Measurements from ENCODE around the gene PNPLA4. TPM values are rescaled to one million over a fixed set of nuclear protein-coding genes. Genes with fewer than 3 reads are reported as not detected.

Gene PNPLA4
- total and polyA plus RNA-seq, 2 of the 4 experiments (the other 2 are of a cell fraction) = 14.3 to 15.7 TPM

DNA sequence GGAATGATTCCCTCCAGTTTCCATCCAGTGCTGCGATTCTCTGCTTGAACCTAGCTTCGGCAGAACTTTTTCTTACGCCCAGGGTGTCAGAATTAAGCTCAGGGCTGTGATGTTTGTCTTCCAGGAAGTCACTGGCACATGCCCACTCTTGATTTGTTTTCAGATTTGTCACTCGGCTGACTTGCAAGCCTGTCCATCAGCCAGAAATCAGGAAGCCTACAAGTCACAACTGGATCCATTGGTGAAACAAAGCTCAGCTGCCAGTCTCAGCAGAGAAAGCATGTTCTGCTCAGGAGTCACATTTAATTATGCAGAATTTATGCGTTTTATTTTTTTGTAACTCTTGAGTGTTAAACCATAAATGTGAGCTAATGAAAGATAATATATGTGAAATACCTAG lies 38.2 kb upstream of the PNPLA4 start:
- Histone ChIP-seq H3K4me3 (ENCODE audit: insufficient read depth, low read depth, low read length) (no peak overlapping the region), H3K27ac (ENCODE audit: insufficient read depth, low read length) (no peak overlapping the region), H2AK5ac (ENCODE audit: low read depth, low read length) (no peak overlapping the region), H3K14ac (replicated peaks; ENCODE audit: low read depth, low read length) (no peak overlapping the region), H3K4me2 (ENCODE audit: low read depth, low read length) (no peak overlapping the region), H3K27me3 (ENCODE audit: control insufficient read depth, insufficient read depth, low read length) (no peaks in the 10 kb centered on the region), H2BK20ac (ENCODE audit: low read depth, low read length) (no peak overlapping the region), H3K23ac (ENCODE audit: low read depth, low read length) (no peak overlapping the region), H3K9ac (ENCODE audit: low read depth, low read length) (no peak overlapping the region), H4K8ac (ENCODE audit: low read depth in 2 of 2, low read length in 2 of 2) (no peak overlapping the region), H4K91ac (ENCODE audit: insufficient read depth, low read depth, low read length) (no peak overlapping the region), H2AFZ (replicated peaks; ENCODE audit: low read length, poor library complexity) (no peak overlapping the region), H2AK9ac (replicated peaks; ENCODE audit: low read depth, low read length, poor library complexity) (no peak overlapping the region), H2BK120ac (ENCODE audit: low read depth, low read length) (no peak overlapping the region), H3K9me3 (ENCODE audit: control insufficient read depth, insufficient read depth, low read length) (0 out of 2 replicates have a peak, but pooled peaks cover 3% of the 10 kb centered on the region), H3K79me1 (ENCODE audit: low read depth in 1 of 2, low read length in 2 of 2) (no peaks in the 10 kb centered on the region), H3K4me1 (ENCODE audit: control insufficient read depth, insufficient read depth, low read length) (no peaks in the 10 kb centered on the region), H3K9me1 (ENCODE audit: insufficient read depth, low read length) (no peaks in the 10 kb centered on the region), H3K18ac (ENCODE audit: low read depth, low read length) (no peak overlapping the region), H3K36me3 (ENCODE audit: control insufficient read depth, insufficient read depth, low read length) (no peaks in the 10 kb centered on the region), H4K20me1 (ENCODE audit: insufficient read depth, low read length) (no peaks in the 10 kb centered on the region), H3K4ac (ENCODE audit: low read depth, low read length) (no peak overlapping the region), H4K5ac (ENCODE audit: low read depth, low read length) (no peak overlapping the region), H2BK5ac (ENCODE audit: low read depth, low read length, poor library complexity, severe bottlenecking) (no peak overlapping the region), H3K56ac (ENCODE audit: extremely low read depth, insufficient read depth, low read length) (no peak overlapping the region; the same call in 1 of the 2 replicates), H2BK15ac (ENCODE audit: low read depth, low read length) (no peak overlapping the region)
- no TSS peak for BruUV-seq (replicated peaks)
- TF ChIP-seq FOS (IDR thresholded peaks at IDR 0.05; ENCODE audit: low read depth, low read length) = no peak
- no peak for TF ChIP-seq RFX5 (IDR thresholded peaks at IDR 0.05; ENCODE audit: low read depth, low read length)
- no peak for TF ChIP-seq CTCF (conservative IDR thresholded peaks at IDR 0.05; ENCODE audit: low read depth, low read length)
- TF ChIP-seq RCOR1 (IDR thresholded peaks at IDR 0.05; ENCODE audit: insufficient replicate concordance, low read length) = no peak
- TF ChIP-seq MAZ (IDR thresholded peaks at IDR 0.05; ENCODE audit: borderline replicate concordance, low read depth, low read length) = no peak
- no peak for TF ChIP-seq NFE2L2 (IDR thresholded peaks at IDR 0.05; ENCODE audit: low read depth, low read length)
- TF ChIP-seq USF2 (IDR thresholded peaks at IDR 0.05; ENCODE audit: low read depth, low read length) = no peak
- TF ChIP-seq ELK1 (IDR thresholded peaks at IDR 0.05; ENCODE audit: borderline replicate concordance, low read depth, low read length) = no peak
- TF ChIP-seq MXI1 (IDR thresholded peaks at IDR 0.05; ENCODE audit: borderline replicate concordance, low read depth, low read length) = no peak
- no peak for TF ChIP-seq SMC3 (IDR thresholded peaks at IDR 0.05; ENCODE audit: low read depth, low read length)
- TF ChIP-seq CHD1 (IDR thresholded peaks at IDR 0.05; ENCODE audit: low read depth, low read length) = no peak
- no peak for TF ChIP-seq POLR2A (IDR thresholded peaks at IDR 0.05; ENCODE audit: low read depth, low read length)
- no peak for TF ChIP-seq MAFK (IDR thresholded peaks at IDR 0.05; ENCODE audit: low read depth, low read length)
- no peak for TF ChIP-seq RAD21 (IDR thresholded peaks at IDR 0.05; ENCODE audit: low read length)
- TF ChIP-seq BHLHE40 (IDR thresholded peaks at IDR 0.05; ENCODE audit: low read depth, low read length) = no peak
- TF ChIP-seq CEBPB (IDR thresholded peaks at IDR 0.05; ENCODE audit: low read depth, low read length) = no peak
- intact Hi-C loops (cut with micrococcal nuclease) (no loop called here), dilution Hi-C loops (cut with HindIII; ENCODE audit: low sequenced_read_pairs, unreplicated experiment) (no loop called here), in situ Hi-C loops (cut with MboI; ENCODE audit: low sequenced_read_pairs) (no loop called here)
- DNase-seq (no peak), ATAC-seq (ENCODE audit: low read depth) (no peak)
- 74% methylated on average over 2 of the region's 5 CpGs; no CpG with 5 or more reads in 1 of the 2 experiments for WGBS, 2 experiments (ENCODE audit: extremely low coverage in 2 of 2, insufficient read length in 1 of 2)
- CTCF ChIA-PET = no interaction called here
- POLR2A ChIA-PET (ENCODE audit: unreplicated experiment) = no interaction called here
